ENCODE measurements around the gene GIMAP6.

The GIMAP6 gene

DNA sequence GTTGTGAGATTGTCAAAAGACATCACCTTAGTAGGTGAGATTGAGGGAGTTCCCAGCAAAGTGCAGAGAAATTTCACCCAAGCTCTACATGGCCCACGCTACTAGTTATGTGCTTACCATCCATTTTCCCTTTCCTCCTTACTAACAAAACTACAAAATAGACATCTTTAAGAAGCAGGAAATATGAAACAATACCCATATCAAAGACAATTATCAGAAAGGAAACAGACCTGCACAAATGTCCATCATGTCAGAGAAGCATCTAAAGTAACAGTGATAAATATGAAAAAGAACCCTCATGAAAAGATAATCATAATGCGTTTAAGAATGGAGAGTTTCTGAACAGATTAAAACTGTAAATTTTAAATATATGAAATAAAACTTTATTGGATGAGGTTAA is 36.8 kb downstream of the GIMAP6 start:
- TF ChIP-seq EZH2phosphoT487 (conservative IDR thresholded peaks at IDR 0.05; ENCODE audit: low read length), result no peak
- TF ChIP-seq, protein P1, sequence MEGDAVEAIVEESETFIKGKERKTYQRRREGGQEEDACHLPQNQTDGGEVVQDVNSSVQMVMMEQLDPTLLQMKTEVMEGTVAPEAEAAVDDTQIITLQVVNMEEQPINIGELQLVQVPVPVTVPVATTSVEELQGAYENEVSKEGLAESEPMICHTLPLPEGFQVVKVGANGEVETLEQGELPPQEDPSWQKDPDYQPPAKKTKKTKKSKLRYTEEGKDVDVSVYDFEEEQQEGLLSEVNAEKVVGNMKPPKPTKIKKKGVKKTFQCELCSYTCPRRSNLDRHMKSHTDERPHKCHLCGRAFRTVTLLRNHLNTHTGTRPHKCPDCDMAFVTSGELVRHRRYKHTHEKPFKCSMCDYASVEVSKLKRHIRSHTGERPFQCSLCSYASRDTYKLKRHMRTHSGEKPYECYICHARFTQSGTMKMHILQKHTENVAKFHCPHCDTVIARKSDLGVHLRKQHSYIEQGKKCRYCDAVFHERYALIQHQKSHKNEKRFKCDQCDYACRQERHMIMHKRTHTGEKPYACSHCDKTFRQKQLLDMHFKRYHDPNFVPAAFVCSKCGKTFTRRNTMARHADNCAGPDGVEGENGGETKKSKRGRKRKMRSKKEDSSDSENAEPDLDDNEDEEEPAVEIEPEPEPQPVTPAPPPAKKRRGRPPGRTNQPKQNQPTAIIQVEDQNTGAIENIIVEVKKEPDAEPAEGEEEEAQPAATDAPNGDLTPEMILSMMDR (IDR thresholded peaks at IDR 0.05; ENCODE audit: insufficient read depth, low read length, poor library complexity, severe bottlenecking), result no peak
- no peaks in the 10 kb centered on the region for H3K9me2 ChIP-seq (replicated peaks; ENCODE audit: insufficient read depth, low read length)
- no peaks in the 10 kb centered on the region for H3K36me3 ChIP-seq (ENCODE audit: low read length)
- no peak overlapping the region for H3K27ac ChIP-seq (ENCODE audit: low read depth, low read length)
- H3K9me3 ChIP-seq (ENCODE audit: insufficient read depth, low read length), result no peaks in the 10 kb centered on the region
- H3K4me2 ChIP-seq (ENCODE audit: low read depth, low read length, poor library complexity, severe bottlenecking), result no peak overlapping the region
- H3K9ac ChIP-seq (ENCODE audit: low read length), result no peak overlapping the region
- no peaks in the 10 kb centered on the region for H4K20me1 ChIP-seq (ENCODE audit: low read depth, low read length)
- no peaks in the 10 kb centered on the region for H3F3A ChIP-seq (ENCODE audit: insufficient read depth)
- H3K79me2 ChIP-seq (ENCODE audit: insufficient read depth, low read length), result no peaks in the 10 kb centered on the region
- H2AFZ ChIP-seq (ENCODE audit: low read depth, low read length, severe bottlenecking), result no peak overlapping the region
- H3K27me3 ChIP-seq (ENCODE audit: low read length), result no peaks in the 10 kb centered on the region
- H3K4me3 ChIP-seq (ENCODE audit: insufficient read depth, low read length, poor library complexity, severe bottlenecking), result no peak overlapping the region

DNA sequence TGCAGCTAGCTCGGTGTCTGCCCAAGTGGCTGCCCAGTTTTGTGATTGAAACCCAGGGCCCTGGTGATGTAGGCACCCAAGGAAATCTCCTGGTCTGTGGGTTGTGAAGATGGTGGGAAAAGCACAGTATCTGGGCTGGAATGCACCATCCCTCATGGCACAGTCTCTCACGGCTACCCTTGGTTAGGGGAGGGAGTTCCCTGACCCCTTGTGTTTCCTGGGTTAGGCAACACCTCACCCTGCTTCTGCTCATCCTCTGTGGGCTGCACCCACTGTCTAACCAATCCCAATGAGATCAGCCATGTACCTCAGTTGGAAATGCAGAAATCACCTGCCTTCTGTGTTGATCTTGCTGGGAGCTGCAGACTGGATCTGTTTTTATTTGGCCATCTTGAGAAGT is 37.4 kb downstream of the GIMAP6 start:
- no peak overlapping the region for H3K27ac ChIP-seq (ENCODE audit: low read depth, low read length)

DNA sequence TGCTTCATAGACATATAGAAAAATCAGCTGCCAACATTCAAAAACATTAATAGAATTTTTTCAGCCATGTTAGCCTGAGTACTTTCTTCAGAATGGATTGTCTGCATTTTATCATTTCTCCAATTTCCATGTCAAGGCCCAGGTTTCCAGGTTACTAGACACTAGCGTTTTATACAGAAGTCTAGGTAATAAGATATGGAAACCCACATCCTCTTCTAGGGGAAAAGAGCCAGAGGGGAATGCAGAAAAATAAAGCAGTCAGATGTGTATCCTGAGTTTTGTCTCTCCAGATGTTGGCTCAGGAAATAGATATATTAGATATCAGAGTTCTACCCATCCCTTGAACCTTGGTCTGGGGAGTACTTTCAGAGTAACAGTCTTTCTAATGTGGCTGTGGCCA is 44.6 kb downstream of the GIMAP6 start:
- Histone ChIP-seq H3K27me3 (ENCODE audit: low read length) (no peaks in the 10 kb centered on the region), H3K36me3 (ENCODE audit: low read length) (no peaks in the 10 kb centered on the region), H3K9me3 (ENCODE audit: insufficient read depth, low read length) (no peaks in the 10 kb centered on the region), H3K9ac (ENCODE audit: low read length) (no peak overlapping the region), H3K4me3 (ENCODE audit: insufficient read depth, low read length, poor library complexity, severe bottlenecking) (no peak overlapping the region), H4K20me1 (ENCODE audit: low read depth, low read length) (no peaks in the 10 kb centered on the region), H3K4me2 (ENCODE audit: low read depth, low read length, poor library complexity, severe bottlenecking) (no peak overlapping the region), H3K27ac (ENCODE audit: low read depth, low read length) (no peak overlapping the region), H2AFZ (ENCODE audit: low read depth, low read length, severe bottlenecking) (no peak overlapping the region), H3K9me2 (replicated peaks; ENCODE audit: insufficient read depth, low read length) (no peaks in the 10 kb centered on the region), H3K79me2 (ENCODE audit: insufficient read depth, low read length) (no peaks in the 10 kb centered on the region), H3F3A (ENCODE audit: insufficient read depth) (no peaks in the 10 kb centered on the region)
- TF ChIP-seq, protein P1 (IDR thresholded peaks at IDR 0.05; ENCODE audit: insufficient read depth, low read length, poor library complexity, severe bottlenecking), result no peak
- no peak for TF ChIP-seq EZH2phosphoT487 (conservative IDR thresholded peaks at IDR 0.05; ENCODE audit: low read length)

More for the DNA sequence above, 37.4 kb downstream of the GIMAP6 start:
- H3K9ac ChIP-seq (ENCODE audit: low read length), result no peak overlapping the region
- H3K4me3 ChIP-seq (ENCODE audit: insufficient read depth, low read length, poor library complexity, severe bottlenecking), result no peak overlapping the region
- no peaks in the 10 kb centered on the region for H3K36me3 ChIP-seq (ENCODE audit: low read length)
- H3K4me2 ChIP-seq (ENCODE audit: low read depth, low read length, poor library complexity, severe bottlenecking), result no peak overlapping the region
- H3K27me3 ChIP-seq (ENCODE audit: low read length), result no peaks in the 10 kb centered on the region
- H3K9me2 ChIP-seq (replicated peaks; ENCODE audit: insufficient read depth, low read length), result no peaks in the 10 kb centered on the region
- no peaks in the 10 kb centered on the region for H3K9me3 ChIP-seq (ENCODE audit: insufficient read depth, low read length)
- TF ChIP-seq, protein P1 (IDR thresholded peaks at IDR 0.05; ENCODE audit: insufficient read depth, low read length, poor library complexity, severe bottlenecking), result no peak
- no peaks in the 10 kb centered on the region for H3F3A ChIP-seq (ENCODE audit: insufficient read depth)
- no peak overlapping the region for H2AFZ ChIP-seq (ENCODE audit: low read depth, low read length, severe bottlenecking)
- H4K20me1 ChIP-seq (ENCODE audit: low read depth, low read length), result no peaks in the 10 kb centered on the region
- H3K79me2 ChIP-seq (ENCODE audit: insufficient read depth, low read length), result no peaks in the 10 kb centered on the region

DNA sequence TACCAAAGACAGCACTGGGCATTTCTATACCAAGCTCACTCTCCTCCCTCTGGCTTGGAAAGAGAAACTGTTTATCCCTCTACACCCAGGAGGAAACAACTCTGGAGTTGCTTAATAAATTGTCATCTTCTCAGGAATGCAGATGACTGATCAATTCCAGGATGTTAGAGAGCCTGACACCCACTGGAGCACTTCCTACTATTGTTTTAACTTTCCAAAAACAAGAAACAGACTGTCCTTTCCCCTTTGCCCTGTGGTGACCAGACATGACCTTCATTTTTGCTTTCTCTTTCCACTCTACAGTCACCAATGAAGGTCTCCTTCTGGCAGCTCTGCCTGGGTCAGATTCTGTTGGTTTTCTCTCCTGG is 45.4 kb downstream of the GIMAP6 start:
- no peak overlapping the region for H3K4me2 ChIP-seq (ENCODE audit: low read depth, low read length, poor library complexity, severe bottlenecking)
- no peaks in the 10 kb centered on the region for H3K9me2 ChIP-seq (replicated peaks; ENCODE audit: insufficient read depth, low read length)
- H4K20me1 ChIP-seq (ENCODE audit: low read depth, low read length), result no peaks in the 10 kb centered on the region
- no peak overlapping the region for H3K9ac ChIP-seq (ENCODE audit: low read length)
- no peaks in the 10 kb centered on the region for H3K79me2 ChIP-seq (ENCODE audit: insufficient read depth, low read length)
- no peak overlapping the region for H3K4me3 ChIP-seq (ENCODE audit: insufficient read depth, low read length, poor library complexity, severe bottlenecking)
- no peaks in the 10 kb centered on the region for H3F3A ChIP-seq (ENCODE audit: insufficient read depth)
- H3K27ac ChIP-seq (ENCODE audit: low read depth, low read length), result no peak overlapping the region
- TF ChIP-seq, protein P1 (IDR thresholded peaks at IDR 0.05; ENCODE audit: insufficient read depth, low read length, poor library complexity, severe bottlenecking), result no peak
- TF ChIP-seq EZH2phosphoT487 (conservative IDR thresholded peaks at IDR 0.05; ENCODE audit: low read length), result no peak
- no peaks in the 10 kb centered on the region for H3K9me3 ChIP-seq (ENCODE audit: insufficient read depth, low read length)
- no peaks in the 10 kb centered on the region for H3K27me3 ChIP-seq (ENCODE audit: low read length)
- H3K36me3 ChIP-seq (ENCODE audit: low read length), result no peaks in the 10 kb centered on the region
- H2AFZ ChIP-seq (ENCODE audit: low read depth, low read length, severe bottlenecking), result no peak overlapping the region

Data from SU-DHL-6 (cell line).